Thyroid gland (tissue), 4 donors: ENCODE results near the gene SNX21.

Source experiments
- CTCF ChIP-seq, 6 experiments: fragments of 200-600 bp in 3 of 6; fragments of 450-650 bp in 3 of 6; sonication (generic) in 3 of 6; IDR thresholded peaks; one replicate each; pipeline ENCODE4 v1.5.1; 2016 to 2019; ENCODE audit warnings: antibody characterized with exemption in 6 of 6, mild to moderate bottlenecking in 2 of 6, inconsistent platforms in 1 of 6, moderate library complexity in 1 of 6
- POLR2A ChIP-seq, 2 donors: fragments of 450-650 bp; IDR thresholded peaks; one replicate each; pipeline ENCODE4 v1.6.1; 2017; ENCODE audit warnings: antibody characterized with exemption in 2 of 2, mild to moderate bottlenecking in 2 of 2, moderate library complexity in 1 of 2

DNA sequence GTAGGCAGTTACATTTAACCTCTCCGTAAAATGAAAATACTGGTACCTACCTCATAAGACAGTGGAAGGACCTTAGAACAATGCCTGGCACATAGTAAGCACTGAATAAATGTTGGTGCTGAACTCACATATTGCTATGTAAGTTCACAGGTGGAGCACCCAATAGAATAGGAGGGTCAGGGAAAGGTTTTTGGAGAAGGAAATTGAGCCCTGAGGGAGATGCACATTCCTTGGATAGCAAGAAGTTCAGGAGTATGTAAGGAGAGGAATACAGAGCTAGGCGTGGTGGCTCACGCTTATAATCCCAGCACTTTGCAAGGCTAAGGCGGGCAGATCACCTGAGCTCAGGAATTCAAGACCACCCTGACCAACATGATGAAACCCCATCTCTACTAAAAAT lies 14.1 kb upstream of the SNX21 start:
- TF ChIP-seq CTCF (IDR thresholded peaks at IDR 0.05), result no peak
- no peak for TF ChIP-seq POLR2A (IDR thresholded peaks at IDR 0.05)
